GM18526 (cell line): Measurements from ENCODE around the gene CZIB.

Experiments used
- POLR2A ChIP-seq: IDR thresholded peaks from 3 replicates; pipeline ENCODE4 v1.6.1; 2011; ENCODE audit not compliant: insufficient read length; ENCODE audit errors: extremely low read depth

Gene CZIB

DNA sequence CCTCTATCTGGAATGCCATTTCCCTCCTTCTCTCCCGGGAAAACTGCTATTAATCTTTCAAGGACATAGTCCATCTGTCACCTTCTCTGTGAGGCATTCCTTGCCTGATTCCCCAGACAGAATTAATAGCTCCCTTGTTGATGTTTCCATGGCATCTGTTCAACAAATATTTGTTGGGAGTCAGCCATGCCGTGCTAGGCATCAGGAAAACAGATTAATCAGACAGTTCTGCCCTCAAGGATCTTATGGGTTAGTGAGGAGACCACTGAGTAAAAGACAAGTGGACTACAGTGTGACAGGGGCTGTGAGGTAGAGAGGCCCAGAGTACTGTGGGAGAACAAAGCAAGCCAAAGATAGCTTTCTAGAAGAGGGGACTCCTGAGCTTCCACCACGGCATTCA, 29.3 kb upstream of the CZIB start:
- no peak for TF ChIP-seq POLR2A

DNA sequence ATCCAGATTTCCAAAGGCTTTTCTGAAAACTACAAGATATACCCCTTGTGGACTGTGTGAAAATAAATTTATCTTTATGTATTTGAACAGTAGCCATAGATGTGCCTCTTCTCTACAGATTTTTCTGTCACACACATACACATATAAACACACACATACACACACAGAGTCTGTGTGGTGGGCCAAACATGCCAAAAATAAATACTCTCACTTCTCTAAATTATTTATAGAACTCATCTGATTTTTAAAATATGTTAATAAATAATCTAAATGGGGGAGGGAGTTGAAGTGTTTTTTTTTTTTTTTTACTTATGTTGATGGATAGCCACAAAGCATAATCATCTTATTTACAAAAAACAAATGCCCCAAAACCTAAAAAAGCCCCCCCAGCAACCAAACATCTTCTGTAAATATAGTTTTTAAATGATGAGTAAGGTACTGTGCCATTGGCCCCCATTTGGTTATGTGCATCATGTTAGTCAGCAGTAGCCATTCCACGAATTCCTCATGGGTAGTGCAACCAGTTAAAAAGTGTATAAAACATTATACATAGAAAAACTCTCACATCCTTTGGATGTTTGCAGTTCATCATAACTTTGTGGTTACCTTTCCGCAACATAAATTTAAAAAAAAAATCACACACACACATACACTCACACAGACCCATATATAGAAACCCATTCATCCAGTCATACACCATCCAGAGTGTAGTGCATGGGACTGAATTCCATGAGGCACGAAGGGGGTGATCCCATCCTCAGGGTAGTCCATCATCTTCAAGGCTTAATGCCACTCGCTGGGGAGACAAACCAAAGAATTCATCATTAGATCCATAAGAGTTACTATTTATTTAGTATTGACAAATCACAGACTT, 26.1 kb upstream of the CZIB start:
- no peak for TF ChIP-seq POLR2A

DNA sequence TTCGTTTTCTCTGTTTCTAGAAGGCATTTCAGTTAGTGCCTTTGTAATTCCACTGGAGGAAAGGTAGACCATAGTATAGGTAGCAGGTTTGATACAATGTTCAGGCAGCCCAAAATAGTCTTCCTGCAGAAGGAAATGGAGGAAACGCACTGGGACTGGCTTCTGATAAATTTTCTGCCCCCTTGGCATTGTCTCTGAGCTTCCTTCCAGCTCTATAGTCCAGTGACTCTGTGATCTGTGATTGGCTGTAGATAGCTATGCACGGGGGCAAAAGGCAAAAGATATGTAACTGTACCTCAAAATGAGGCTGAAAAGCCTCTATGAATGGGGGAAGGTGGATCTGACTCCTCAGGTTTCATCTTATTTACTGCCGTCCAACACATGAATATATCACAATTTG, 23.7 kb upstream of the CZIB start:
- TF ChIP-seq POLR2A = no peak

DNA sequence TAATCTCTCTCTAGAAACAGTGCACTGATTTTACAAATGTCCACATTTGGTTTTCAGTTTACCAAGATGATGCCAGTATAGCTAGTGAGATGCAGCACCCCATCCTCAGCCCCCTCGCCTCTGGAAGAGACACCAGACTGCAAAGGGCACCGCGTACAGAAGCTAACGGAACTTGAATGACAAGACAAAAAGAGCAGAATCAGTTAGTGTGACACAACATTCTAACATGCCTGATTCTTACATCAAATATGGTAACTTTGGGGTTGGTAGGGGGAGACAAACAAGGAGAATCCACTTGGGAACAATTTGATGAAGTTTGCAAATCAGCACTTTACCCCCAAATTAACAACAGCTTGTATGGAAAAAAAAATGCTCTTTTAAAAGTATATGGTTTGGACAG, 21.9 kb upstream of the CZIB start:
- no peak for TF ChIP-seq POLR2A

DNA sequence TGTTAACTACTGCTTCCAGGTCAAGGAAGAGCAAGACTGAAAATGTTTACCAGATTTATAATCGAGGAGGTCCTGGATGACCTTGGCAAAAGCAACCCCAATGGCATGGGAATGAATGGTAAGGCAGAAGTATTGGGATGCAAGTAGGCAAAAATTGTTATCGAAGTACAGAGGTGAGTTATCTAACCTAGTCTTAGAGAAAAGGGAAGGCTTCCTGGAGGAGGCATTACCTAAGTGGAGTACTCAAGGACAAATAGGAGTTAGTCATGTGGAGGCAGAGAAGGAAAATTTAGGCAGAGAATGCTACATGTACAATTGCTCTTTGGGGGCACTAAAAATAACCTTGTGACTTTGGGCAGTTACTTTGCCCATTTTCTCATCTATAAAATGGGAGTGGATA, 21.4 kb upstream of the CZIB start:
- TF ChIP-seq POLR2A = no peak

DNA sequence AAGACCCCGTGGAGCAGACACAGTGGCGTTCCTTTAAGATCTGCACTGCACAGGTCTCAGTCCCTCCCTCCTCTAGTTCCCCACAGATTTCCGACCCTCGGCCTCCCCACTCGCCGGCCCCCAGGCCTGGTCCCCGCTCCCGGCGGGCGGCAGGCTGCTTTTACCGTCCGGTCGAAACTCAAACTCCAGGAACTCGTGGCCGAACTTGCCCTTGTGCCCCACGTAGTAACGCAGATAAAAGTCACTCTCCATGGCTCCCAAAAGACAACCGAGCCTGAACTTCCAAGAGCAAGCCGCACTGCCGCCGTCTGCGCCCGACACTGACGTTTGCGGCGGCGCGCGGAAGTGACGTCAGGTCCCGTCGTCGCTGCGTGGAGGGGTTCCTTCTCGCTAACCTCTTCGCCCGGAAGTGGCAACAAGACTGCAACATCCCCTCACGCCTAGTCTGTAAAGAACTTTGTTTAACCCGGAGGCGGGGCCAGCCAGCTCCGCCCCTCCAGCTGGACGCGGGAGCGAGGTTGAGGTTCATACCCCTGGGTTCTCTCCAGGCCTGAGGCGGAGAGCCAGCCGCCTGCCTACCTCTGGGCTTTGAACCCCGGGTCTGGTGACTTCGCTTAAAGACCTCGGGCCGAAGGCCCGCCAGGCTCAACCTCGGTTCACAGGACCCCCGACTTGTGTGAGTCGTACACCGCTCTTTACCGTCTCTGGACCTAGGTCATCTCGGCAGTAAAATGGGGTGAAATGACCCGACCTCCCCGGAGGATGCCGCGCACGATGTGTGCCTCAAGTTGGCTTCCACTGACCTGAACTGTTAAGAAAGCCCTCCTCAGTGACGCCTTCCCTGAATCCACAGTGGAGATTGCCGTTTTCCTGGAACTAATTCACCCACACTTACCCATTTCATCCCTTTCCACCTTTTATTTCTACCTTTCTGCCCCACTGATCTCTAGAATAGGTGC, 18.0 kb upstream of the CZIB start, which contains the start of gene MAGOH:
MAGOH (minus strand) TSS at position 322 of the 959 bp plus-strand sequence; CDS start at position 252, 70 bp downstream.
- TF ChIP-seq POLR2A = peak; percentile 76

DNA sequence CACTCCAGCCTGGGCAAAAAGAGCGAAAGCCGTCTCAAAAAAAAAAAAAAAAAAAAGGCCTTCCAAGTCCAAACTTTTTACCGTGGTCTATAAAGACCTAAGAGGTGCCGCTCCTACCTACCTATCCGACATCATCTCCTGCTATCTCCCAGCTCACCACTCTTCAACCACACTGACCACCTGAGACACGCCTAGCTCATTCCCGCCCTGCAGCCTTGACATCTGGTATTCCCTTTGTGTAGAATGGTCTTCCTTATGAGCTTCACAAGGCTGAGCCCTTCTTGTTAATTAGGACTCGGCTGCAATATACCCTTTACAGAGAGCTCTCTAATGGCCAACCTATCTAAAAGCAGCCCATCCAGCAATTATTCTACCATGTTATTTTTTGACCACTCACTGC, 17.2 kb upstream of the CZIB start:
- no peak for TF ChIP-seq POLR2A

DNA sequence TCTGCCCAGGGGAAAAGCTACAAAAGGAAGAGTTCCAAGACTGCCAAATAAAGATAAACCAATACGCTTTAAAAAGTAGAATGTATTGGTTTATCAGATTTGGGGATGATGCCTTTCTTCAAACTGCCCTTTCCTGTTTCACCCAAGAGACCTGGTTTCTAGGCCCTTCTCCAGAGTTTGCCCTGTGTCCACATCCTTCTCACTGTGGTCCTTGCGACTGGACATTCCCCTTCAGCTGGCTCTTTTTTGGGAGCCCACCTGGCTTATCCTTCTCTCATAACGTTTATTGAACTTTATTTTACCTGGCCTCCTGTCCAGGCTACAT, 490 bp upstream of the CZIB start:
- no peak for TF ChIP-seq POLR2A

DNA sequence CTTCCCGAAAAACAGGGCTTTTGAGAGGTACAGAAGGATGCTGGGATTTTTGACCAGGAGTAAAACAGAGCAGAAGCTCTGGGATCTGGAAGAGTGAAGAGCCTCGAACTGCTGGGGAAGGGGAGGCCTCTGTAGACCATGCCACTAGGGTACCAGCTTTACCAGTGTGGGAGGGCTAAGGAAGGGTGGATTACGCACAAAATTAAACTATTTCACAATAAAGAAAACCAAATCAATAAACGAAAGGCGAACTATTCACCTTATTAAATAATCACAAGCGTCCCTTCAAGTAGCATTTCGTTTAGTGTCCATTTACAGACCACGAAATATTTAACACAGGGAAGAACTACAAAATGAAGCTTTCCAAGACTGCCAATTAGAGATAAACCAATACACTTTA, 723 bp downstream of the CZIB start:
- TF ChIP-seq POLR2A = no peak

DNA sequence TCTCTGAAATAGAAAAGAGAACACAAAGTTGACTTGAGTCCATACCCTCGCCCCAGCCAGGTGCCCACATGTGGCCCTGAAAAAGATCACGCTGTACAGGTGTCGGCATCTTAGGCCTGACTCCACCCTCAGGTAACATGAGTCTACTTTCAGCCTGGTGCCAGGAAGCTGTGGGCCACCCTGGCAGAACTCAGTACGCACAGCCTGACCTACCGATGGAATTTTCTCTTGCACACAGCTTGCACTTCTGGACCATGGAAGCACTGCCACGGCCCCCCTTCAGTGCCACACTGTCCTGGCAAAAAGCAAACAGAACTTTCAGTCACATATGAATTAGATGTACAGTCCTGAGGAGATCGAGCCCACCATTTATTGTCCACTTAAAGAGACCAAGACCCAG, 2.2 kb downstream of the CZIB start:
- TF ChIP-seq POLR2A = no peak

DNA sequence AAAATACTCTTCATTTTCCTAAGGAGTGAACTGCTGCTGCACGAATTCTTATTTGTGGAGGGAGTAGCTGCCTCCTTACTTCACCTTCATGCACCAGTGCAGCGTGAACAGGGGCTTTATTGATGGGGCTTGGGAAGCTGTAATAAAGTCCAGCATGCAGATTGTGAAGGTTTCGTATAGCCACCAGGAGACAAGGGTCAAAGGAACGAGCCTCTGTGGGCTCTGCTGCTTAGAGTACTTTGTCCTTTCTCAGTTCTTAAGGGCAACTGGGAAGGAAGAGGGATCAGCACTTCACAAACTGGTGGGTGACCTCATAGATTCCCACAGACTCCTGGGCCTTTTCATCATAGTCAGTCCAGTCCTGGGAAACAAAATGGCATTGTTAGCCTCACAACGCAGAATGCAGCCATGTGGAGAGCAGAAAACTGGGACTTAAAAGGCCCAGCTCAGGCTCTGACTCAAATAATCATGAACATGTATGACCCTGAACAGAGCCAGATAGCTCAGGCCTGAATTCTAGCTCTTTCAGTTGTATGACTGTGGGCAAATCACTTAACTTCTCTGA, 6.0 kb downstream of the CZIB start:
- TF ChIP-seq POLR2A = no peak

DNA sequence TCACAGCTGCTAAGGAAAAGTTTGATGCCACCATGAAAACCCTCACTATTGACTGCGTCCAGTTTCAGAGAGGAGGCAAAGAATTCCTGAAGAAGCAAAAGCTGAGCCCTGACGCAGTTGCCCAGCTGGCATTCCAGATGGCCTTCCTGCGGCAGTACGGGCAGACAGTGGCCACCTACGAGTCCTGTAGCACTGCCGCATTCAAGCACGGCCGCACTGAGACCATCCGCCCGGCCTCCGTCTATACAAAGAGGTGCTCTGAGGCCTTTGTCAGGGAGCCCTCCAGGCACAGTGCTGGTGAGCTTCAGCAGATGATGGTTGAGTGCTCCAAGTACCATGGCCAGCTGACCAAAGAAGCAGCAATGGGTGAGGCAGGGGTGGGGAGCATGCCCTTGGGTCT, 9.5 kb downstream of the CZIB start:
- no peak for TF ChIP-seq POLR2A

DNA sequence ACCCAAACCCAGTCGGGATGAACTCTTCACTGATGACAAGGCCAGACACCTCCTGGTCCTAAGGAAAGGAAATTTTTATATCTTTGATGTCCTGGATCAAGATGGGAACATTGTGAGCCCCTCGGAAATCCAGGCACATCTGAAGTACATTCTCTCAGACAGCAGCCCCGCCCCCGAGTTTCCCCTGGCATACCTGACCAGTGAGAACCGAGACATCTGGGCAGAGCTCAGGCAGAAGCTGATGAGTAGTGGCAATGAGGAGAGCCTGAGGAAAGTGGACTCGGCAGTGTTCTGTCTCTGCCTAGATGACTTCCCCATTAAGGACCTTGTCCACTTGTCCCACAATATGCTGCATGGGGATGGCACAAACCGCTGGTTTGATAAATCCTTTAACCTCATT, 10.1 kb downstream of the CZIB start:
- TF ChIP-seq POLR2A = no peak

DNA sequence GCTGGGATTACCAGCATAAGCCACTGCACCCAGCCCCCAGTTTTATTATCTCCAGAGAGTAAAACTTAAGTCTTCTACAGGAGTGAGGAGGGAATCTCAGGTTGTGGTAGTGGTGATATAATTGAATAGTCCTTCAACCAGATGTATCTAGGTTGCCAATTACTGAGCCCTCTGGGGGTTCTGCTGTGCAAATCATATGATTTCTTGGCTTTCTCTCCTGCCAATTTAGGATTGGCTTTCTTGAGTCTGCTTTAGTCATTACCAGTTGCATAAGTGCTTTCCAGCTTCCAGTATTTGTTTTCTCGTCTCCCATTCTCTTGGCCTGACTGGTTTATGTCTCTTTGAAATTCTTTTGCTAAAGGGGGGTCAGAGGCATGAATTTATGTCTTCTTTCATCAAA, 12.7 kb downstream of the CZIB start:
- no peak for TF ChIP-seq POLR2A

DNA sequence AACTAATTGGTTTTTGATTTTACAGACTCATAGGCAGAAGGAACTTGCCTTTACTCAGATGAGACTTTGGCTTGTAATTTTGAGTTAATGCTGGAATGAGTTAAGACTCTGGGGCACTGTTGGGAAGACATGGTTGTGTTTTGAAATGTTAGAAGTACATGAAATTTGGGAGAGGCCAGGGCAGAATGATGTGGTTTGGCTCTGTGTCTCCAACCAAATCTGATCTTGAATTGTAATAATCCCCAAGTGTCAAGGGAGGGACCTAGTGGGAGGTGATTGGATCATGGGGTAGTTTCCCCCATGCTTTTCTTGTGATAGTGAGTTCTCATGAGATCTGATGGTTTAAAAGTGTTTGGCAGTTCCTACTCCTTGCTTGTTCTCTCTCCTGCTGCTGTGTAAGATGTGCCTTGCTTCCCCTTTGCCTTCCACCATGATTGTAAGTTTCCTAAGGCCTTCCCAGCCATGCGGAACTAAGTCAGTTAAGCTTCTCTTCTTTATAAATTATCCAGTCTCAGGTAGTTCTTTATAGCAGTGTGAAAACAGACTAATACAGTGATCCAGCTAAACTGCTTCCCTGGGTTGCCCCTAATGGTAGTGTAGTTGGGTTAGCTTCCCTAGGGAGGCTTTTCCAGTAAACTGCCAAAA, 13.6 kb downstream of the CZIB start:
- no peak for TF ChIP-seq POLR2A
